Subcutaneous abdominal adipose tissue (tissue), 5 donors: ENCODE measurements around the gene SLBP.

Source experiments
- H3K27ac ChIP-seq: one replicate; pipeline ENCODE4 v1.7.0; 2013; ENCODE audit warnings: low read depth, mild to moderate bottlenecking, inconsistent platforms, low read length, moderate library complexity
- H3K27me3 ChIP-seq, 5 donors: one replicate each; pipeline ENCODE4 v1.7.0; 2013; ENCODE audit warnings: low read length in 5 of 5, inconsistent platforms in 1 of 5; ENCODE audit not compliant: control insufficient read depth in 5 of 5, insufficient read depth in 4 of 5
- H3K36me3 ChIP-seq, 5 donors: one replicate each; pipeline ENCODE4 v1.7.0; 2013; ENCODE audit warnings: low read length in 5 of 5; ENCODE audit not compliant: control insufficient read depth in 5 of 5, insufficient read depth in 5 of 5
- H3K4me1 ChIP-seq, 5 donors: one replicate each; pipeline ENCODE4 v1.7.0; 2013; ENCODE audit warnings: low read length in 5 of 5, mild to moderate bottlenecking in 3 of 5, moderate library complexity in 1 of 5; ENCODE audit not compliant: control insufficient read depth in 5 of 5, insufficient read depth in 5 of 5
- H3K4me3 ChIP-seq, 5 donors: one replicate each; pipeline ENCODE4 v1.7.0; 2013; ENCODE audit warnings: low read length in 5 of 5, low read depth in 1 of 5
- H3K9ac ChIP-seq, 5 donors: one replicate each; pipeline ENCODE4 v1.7.0; 2013; ENCODE audit warnings: low read length in 5 of 5, mild to moderate bottlenecking in 4 of 5, moderate library complexity in 3 of 5
- H3K9me3 ChIP-seq, 5 donors: one replicate each; pipeline ENCODE4 v1.7.0; 2013; ENCODE audit warnings: low read length in 5 of 5; ENCODE audit not compliant: control insufficient read depth in 5 of 5
- donor health status: healthy.
- donor health status: healthy.
- donor health status: healthy.
- donor health status: healthy.
- donor health status: healthy.

Gene SLBP

GRCh38 chr4:1658146-1658545 lies 54.0 kb downstream of the SLBP start:
- H3K9ac ChIP-seq: no peak overlapping the region
- no peak overlapping the region for H3K4me3 ChIP-seq
- no peaks in the 10 kb centered on the region for H3K4me1 ChIP-seq
- no peaks in the 10 kb centered on the region for H3K27me3 ChIP-seq
- H3K27ac ChIP-seq: no peak overlapping the region
- no peaks in the 10 kb centered on the region for H3K9me3 ChIP-seq
- H3K36me3 ChIP-seq: peaks cover 0 to 20% (median 6%) of the 10 kb centered on the region in 5 donors

GRCh38 chr4:1656986-1657385 lies 55.1 kb downstream of the SLBP start:
- Histone ChIP-seq H3K4me1 (no peaks in the 10 kb centered on the region), H3K9me3 (no peaks in the 10 kb centered on the region), H3K36me3 (peaks cover 0 to 20% (median 6%) of the 10 kb centered on the region in 5 donors), H3K9ac (no peak overlapping the region), H3K27me3 (no peaks in the 10 kb centered on the region), H3K27ac (no peak overlapping the region), H3K4me3 (no peak overlapping the region)

DNA sequence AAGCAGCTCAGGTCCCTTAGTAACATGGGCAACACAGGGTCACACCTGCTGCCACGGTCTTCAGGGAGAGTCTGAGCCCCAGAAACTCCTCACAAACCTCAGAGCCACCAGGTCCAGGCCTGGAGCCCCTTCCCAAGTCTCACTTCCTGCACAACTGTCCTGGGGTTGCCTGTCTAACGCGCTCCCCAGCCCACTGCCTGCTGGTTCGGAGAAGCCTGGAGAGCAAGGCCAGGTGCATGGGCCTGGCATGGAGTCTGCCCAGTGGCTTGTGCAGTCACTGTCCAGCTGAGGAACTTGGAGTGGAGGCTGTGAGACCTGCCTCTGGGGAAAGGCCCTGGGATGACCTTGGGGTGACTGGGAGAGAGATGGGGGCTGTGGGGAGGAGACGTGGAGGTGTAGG lies 56.0 kb downstream of the SLBP start:
- H3K27me3 ChIP-seq: no peaks in the 10 kb centered on the region
- no peak overlapping the region for H3K4me3 ChIP-seq
- no peak overlapping the region for H3K27ac ChIP-seq
- H3K4me1 ChIP-seq: no peaks in the 10 kb centered on the region
- no peaks in the 10 kb centered on the region for H3K9me3 ChIP-seq
- peaks cover 0 to 20% (median 6%) of the 10 kb centered on the region in 5 donors for H3K36me3 ChIP-seq
- no peak overlapping the region for H3K9ac ChIP-seq

- no peak overlapping the region for H3K4me3 ChIP-seq
- H3K27ac ChIP-seq: no peak overlapping the region
- no peaks in the 10 kb centered on the region for H3K9me3 ChIP-seq
- H3K4me1 ChIP-seq: no peaks in the 10 kb centered on the region
- H3K9ac ChIP-seq: no peak overlapping the region
- H3K36me3 ChIP-seq: peaks cover 0 to 20% (median 6%) of the 10 kb centered on the region in 5 donors
- no peaks in the 10 kb centered on the region for H3K27me3 ChIP-seq
These were observed 56.4 kb downstream of the SLBP start for GRCh38 chr4:1655676-1656075.

DNA sequence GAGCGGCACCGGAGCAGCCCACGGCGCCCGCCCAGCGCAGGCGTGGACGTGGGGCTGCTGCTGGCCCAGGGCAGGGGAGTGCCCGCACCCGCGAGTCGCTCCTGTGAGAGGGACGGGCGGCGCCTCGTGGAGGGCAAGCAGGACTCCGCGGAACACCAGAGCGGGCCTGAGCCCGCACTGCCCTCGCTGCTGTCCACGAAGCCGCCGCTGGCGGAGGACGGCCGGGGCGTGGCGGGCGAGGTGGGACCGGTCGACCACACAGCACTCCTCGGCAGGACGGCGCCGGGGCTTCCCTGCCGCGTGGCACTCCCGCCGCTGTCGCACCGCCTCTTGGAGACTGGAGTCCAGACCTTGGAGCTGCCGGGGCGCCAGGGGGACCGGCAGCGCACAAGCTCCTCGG lies 57.0 kb downstream of the SLBP start:
- Histone ChIP-seq H3K4me1 (no peaks in the 10 kb centered on the region), H3K36me3 (peaks cover 0 to 20% (median 8%) of the 10 kb centered on the region in 5 donors), H3K4me3 (no peak overlapping the region)

GRCh38 chr4:1654216-1654955 lies 57.7 kb downstream of the SLBP start:
- no peaks in the 10 kb centered on the region for H3K4me1 ChIP-seq
- no peak overlapping the region for H3K9ac ChIP-seq
- no peaks in the 10 kb centered on the region for H3K27me3 ChIP-seq
- H3K27ac ChIP-seq: no peak overlapping the region
- peaks cover 0 to 20% (median 9%) of the 10 kb centered on the region in 5 donors for H3K36me3 ChIP-seq
- H3K4me3 ChIP-seq: no peak overlapping the region
- H3K9me3 ChIP-seq: no peaks in the 10 kb centered on the region

More for the DNA sequence above, 57.0 kb downstream of the SLBP start:
- no peak overlapping the region for H3K27ac ChIP-seq
- H3K9ac ChIP-seq: no peak overlapping the region
- H3K27me3 ChIP-seq: no peaks in the 10 kb centered on the region
- no peaks in the 10 kb centered on the region for H3K9me3 ChIP-seq

DNA sequence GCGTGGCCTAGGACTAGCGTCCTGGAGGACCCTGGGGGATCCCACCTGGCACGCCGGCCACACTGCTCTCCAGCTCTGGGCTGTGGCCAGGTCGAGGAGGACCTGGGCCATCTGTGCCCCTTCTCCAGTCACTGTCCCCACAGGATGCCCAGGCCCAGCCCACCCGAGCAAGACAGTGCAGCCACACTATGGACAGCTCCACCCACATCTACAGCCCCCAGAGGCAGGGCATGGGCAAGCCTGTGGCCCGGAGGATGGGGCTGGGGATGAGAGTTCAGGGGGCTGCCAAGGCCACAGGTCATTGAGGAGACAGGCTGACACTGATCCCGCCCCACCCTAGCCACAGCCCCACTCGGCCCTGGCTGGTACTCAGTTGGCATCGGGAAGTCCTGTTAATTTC lies 58.3 kb downstream of the SLBP start:
- Histone ChIP-seq H3K9me3 (no peaks in the 10 kb centered on the region), H3K27ac (no peak overlapping the region), H3K36me3 (peaks cover 0 to 20% (median 9%) of the 10 kb centered on the region in 5 donors), H3K4me3 (no peak overlapping the region), H3K9ac (no peak overlapping the region), H3K27me3 (no peaks in the 10 kb centered on the region), H3K4me1 (no peaks in the 10 kb centered on the region)

DNA sequence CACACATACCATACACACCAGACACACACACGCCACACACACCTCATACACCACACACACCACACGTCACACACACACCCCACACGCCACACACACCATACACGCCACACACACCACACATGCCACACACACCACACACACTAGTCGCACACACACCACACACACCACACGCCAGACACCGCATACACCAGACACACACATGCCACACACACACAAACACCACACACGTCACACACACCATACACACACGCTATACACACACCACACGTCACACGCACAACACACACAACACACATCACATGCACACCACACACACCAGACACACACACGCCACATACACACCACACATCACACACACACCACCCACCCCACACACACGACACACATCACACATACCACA lies 60.0 kb downstream of the SLBP start:
- Histone ChIP-seq H3K27ac (no peak overlapping the region), H3K9ac (no peak overlapping the region), H3K4me3 (no peak overlapping the region)

DNA sequence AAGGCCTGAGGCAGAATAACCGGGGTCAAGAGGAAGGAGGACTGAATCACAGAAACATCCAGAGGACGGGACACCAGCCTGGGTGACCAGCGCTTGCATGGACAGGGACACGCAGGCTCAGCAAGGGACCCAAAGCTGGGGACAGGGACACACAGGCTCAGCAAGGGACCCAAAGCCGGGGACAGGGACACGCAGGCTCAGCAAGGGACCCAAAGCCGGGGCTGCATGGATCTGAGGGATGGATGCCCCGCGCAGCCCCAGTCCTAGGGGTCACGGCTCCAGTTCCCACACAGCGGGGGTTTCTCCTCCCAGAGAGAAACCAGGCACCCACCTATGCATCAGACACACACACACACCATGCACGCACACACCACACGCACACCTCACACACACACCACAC lies 60.5 kb downstream of the SLBP start:
- Histone ChIP-seq H3K27ac (no peak overlapping the region), H3K9me3 (no peaks in the 10 kb centered on the region), H3K27me3 (no peaks in the 10 kb centered on the region), H3K4me3 (no peak overlapping the region), H3K4me1 (no peaks in the 10 kb centered on the region), H3K9ac (no peak overlapping the region), H3K36me3 (peaks cover 0 to 11% (median 5%) of the 10 kb centered on the region in 5 donors)

More for the DNA sequence above, 60.0 kb downstream of the SLBP start:
- Histone ChIP-seq H3K9me3 (no peaks in the 10 kb centered on the region), H3K27me3 (no peaks in the 10 kb centered on the region), H3K4me1 (no peaks in the 10 kb centered on the region), H3K36me3 (peaks cover 0 to 16% (median 9%) of the 10 kb centered on the region in 5 donors)

GRCh38 chr4:1648962-1649361 lies 63.2 kb downstream of the SLBP start:
- Histone ChIP-seq H3K9ac (no peak overlapping the region), H3K4me1 (peaks cover 0 to 15% (median 12%) of the 10 kb centered on the region in 5 donors), H3K4me3 (no peak overlapping the region), H3K36me3 (peaks cover 0 to 2% (median 0%) of the 10 kb centered on the region in 5 donors), H3K27me3 (no peaks in the 10 kb centered on the region), H3K9me3 (no peaks in the 10 kb centered on the region), H3K27ac (no peak overlapping the region)
